Caco-2 (cell line): Measurements from ENCODE around the gene ESRP2. TPM values are rescaled to one million over a fixed set of nuclear protein-coding genes. Genes with fewer than 3 reads are reported as not detected.
A peak's percentile ranks its signal among the peaks of the same experiment; 100 is the strongest.

ENCODE experiments used
- BruUV-seq: library from RNA; stranded (reverse); fragments of 400-500 nt; replicated peaks from 2 replicates; lab custom pipeline; 2021; lab: Mats Ljungman, UMichigan
- CTCF ChIA-PET: fragments of 300-600 bp; sonication (Branson Sonifier 250); formaldehyde crosslinking; loops from one replicate; lab custom pipeline; 2022; ENCODE audit warnings: antibody characterized with exemption; lab: Charles Lee
- POLR2A ChIA-PET: fragments of 300-600 bp; sonication (Branson Sonifier 250); formaldehyde crosslinking; loops from one replicate; lab custom pipeline; 2022; ENCODE audit warnings: antibody characterized with exemption; lab: Charles Lee
- DNase-seq, 2 experiments: peaks; one replicate each; pipeline versions ENCODE4 v3.0.0 to v3.0.0-alpha.2; 2020 to 2022
- H3K27me3 ChIP-seq: replicated peaks from 2 replicates; pipeline ENCODE4 v1.6.0; 2011; ENCODE audit warnings: low read length; ENCODE audit not compliant: control insufficient read depth, insufficient read depth
- H3K36me3 ChIP-seq: 2 replicates; pipeline ENCODE4 v1.5.1; 2011; ENCODE audit warnings: low read length; ENCODE audit not compliant: control insufficient read depth, insufficient read depth
- H3K4me1 ChIP-seq: fragments of 250-450 bp; sonication (Bioruptor Pico); 2 replicates; pipeline ENCODE4 v1.5.1; 2020; ENCODE audit warnings: mild to moderate bottlenecking
- H3K4me3 ChIP-seq: 2 replicates; pipeline ENCODE4 v1.5.1; 2011; ENCODE audit warnings: low read depth, mild to moderate bottlenecking, control low read depth, low read length
- H3K9me3 ChIP-seq: fragments of 250-450 bp; sonication (Bioruptor Pico); 2 replicates; pipeline ENCODE4 v1.5.1; 2020; ENCODE audit warnings: mild to moderate bottlenecking, moderate library complexity
- H3K27ac Mint-ChIP-seq: one replicate; pipeline ENCODE4 v1.8.0; 2022; ENCODE audit warnings: mixed read lengths; ENCODE audit not compliant: unreplicated experiment
- H3K27me3 Mint-ChIP-seq: one replicate; pipeline ENCODE4 v1.8.0; 2022; ENCODE audit warnings: mixed read lengths; ENCODE audit not compliant: insufficient read depth, unreplicated experiment
- H3K36me3 Mint-ChIP-seq: one replicate; pipeline ENCODE4 v1.8.0; 2022; ENCODE audit warnings: mild to moderate bottlenecking, mixed read lengths; ENCODE audit not compliant: insufficient read depth, unreplicated experiment
- H3K4me1 Mint-ChIP-seq: one replicate; pipeline ENCODE4 v1.8.0; 2022; ENCODE audit warnings: low read depth, mixed read lengths; ENCODE audit not compliant: unreplicated experiment
- H3K4me3 Mint-ChIP-seq: one replicate; pipeline ENCODE4 v1.8.0; 2022; ENCODE audit warnings: mild to moderate bottlenecking, moderate library complexity, mixed read lengths; ENCODE audit not compliant: unreplicated experiment
- H3K9me3 Mint-ChIP-seq: one replicate; pipeline ENCODE4 v1.8.0; 2022; ENCODE audit warnings: mixed read lengths; ENCODE audit not compliant: unreplicated experiment
- CTCF ChIP-seq, 2 experiments: fragments of 200-600 bp in 1 of 2; IDR thresholded peaks; 1 replicate in 1 of 2; 2 replicates in 1 of 2; pipeline versions ENCODE4 v1.5.1 to v1.8.0; 2011 to 2022; ENCODE audit warnings: antibody characterized with exemption in 1 of 2, control low read depth in 1 of 2, inconsistent platforms in 1 of 2, low read depth in 1 of 2, low read length in 1 of 2, mild to moderate bottlenecking in 1 of 2, moderate library complexity in 1 of 2; ENCODE audit not compliant: insufficient read depth in 1 of 2, severe bottlenecking in 1 of 2, unreplicated experiment in 1 of 2
- intact Hi-C: fragments of 100-400 bp; cut with micrococcal nuclease; formaldehyde crosslinking; loops from one replicate; pipeline ENCODE4 v1.10.0; 2022; ENCODE audit not compliant: unreplicated experiment
- total RNA-seq: library from RNA; stranded (reverse); gene quantifications from 2 replicates; pipeline ENCODE4 v1.2.3, GENCODE V29; 2022

ESRP2 gene
- total RNA-seq, 1 experiment from 2014 or later, result 110 TPM

GRCh38 chr16:68238029-68238345 is 2.1 kb upstream of the ESRP2 start:
- POLR2A ChIA-PET, result interaction anchor here (0.6 to 3.1 kb wide), 8 partner anchors 20 to 378 kb away, joined by 3 to 59 read pairs (median 10); partner anchors contain the start of genes NFATC3, PRMT7, SLC12A4 and SLC7A6
- no peak for TF ChIP-seq CTCF (IDR thresholded peaks at IDR 0.05; ENCODE audit: insufficient read depth in 1 of 2, low read depth in 1 of 2, low read length in 1 of 2, severe bottlenecking in 1 of 2, unreplicated experiment in 1 of 2)
- peak overlapping the region; percentile 81 for H3K4me3 Mint-ChIP-seq

GRCh38 chr16:68237243-68238028 is 1.5 kb upstream of the ESRP2 start:
- peak overlapping the region; percentile 98 for H3K27ac Mint-ChIP-seq
- ChIA-PET CTCF (interaction anchor here (0.6 to 3.4 kb wide), 7 partner anchors 20 to 354 kb away, joined by 3 to 20 read pairs (median 4); partner anchors contain the start of genes PRMT7, SLC7A6 and SLC7A6OS), POLR2A (interaction anchor here (0.5 to 3.1 kb wide), 11 partner anchors 7 to 391 kb away, joined by 3 to 59 read pairs (median 6); partner anchors contain the start of genes NFATC3, PRMT7, SLC12A4 and SLC7A6)
- H3K4me3 ChIP-seq, result peak overlapping the region; percentile 79
- peak; percentile 100 for DNase-seq
- TF ChIP-seq CTCF (IDR thresholded peaks at IDR 0.05; ENCODE audit: insufficient read depth in 1 of 2, low read depth in 1 of 2, low read length in 1 of 2, severe bottlenecking in 1 of 2, unreplicated experiment in 1 of 2), result no peak
- H3K9me3 Mint-ChIP-seq, result no peaks in the 10 kb centered on the region
- intact Hi-C loops, result loop anchor here (1.0 kb wide), 3 partner anchors 8 to 91 kb away; partner anchors contain the start of gene PLA2G15
- no peaks in the 10 kb centered on the region for H3K27me3 ChIP-seq
- no peaks in the 10 kb centered on the region; the same call in 1 of the 2 replicates for H3K9me3 ChIP-seq
- H3K36me3 ChIP-seq, result no peaks in the 10 kb centered on the region
- BruUV-seq, result no TSS peak
- H3K4me1 ChIP-seq, result peaks cover 18% of the 10 kb centered on the region
- H3K27me3 Mint-ChIP-seq, result no peaks in the 10 kb centered on the region
- H3K36me3 Mint-ChIP-seq, result peaks cover 70% of the 10 kb centered on the region
- H3K4me1 Mint-ChIP-seq, result peaks cover 19% of the 10 kb centered on the region
- H3K4me3 Mint-ChIP-seq, result peak overlapping the region; percentile 81

More at GRCh38 chr16:68238029-68238345, 2.1 kb upstream of the ESRP2 start:
- no TSS peak for BruUV-seq
- Histone ChIP-seq H3K9me3 (no peaks in the 10 kb centered on the region; the same call in 1 of the 2 replicates), H3K4me3 (peak overlapping the region; percentile 52), H3K36me3 (no peaks in the 10 kb centered on the region), H3K27me3 (no peaks in the 10 kb centered on the region), H3K4me1 (peaks cover 18% of the 10 kb centered on the region)
- Mint-ChIP-seq H3K27me3 (no peaks in the 10 kb centered on the region), H3K36me3 (peaks cover 70% of the 10 kb centered on the region), H3K9me3 (no peaks in the 10 kb centered on the region), H3K27ac (peak overlapping the region; percentile 98), H3K4me1 (peaks cover 19% of the 10 kb centered on the region)
- CTCF ChIA-PET, result interaction anchor here (1.0 to 3.4 kb wide), 4 partner anchors 24 to 354 kb away, joined by 3 to 20 read pairs (median 10); partner anchors contain the start of gene SLC7A6
- intact Hi-C loops, result no loop called here
- no peak for DNase-seq

- H3K27ac Mint-ChIP-seq, result peak overlapping the region; percentile 98
- BruUV-seq, result TSS peak; percentile 42
Measured at GRCh38 chr16:68236826-68237242, 907 bp upstream of the ESRP2 start.

More at GRCh38 chr16:68236826-68237242, 907 bp upstream of the ESRP2 start:
- intact Hi-C loops, result loop anchor here (1.0 kb wide), 3 partner anchors 8 to 91 kb away; partner anchors contain the start of gene PLA2G15
- CTCF ChIA-PET, result interaction anchor here (0.6 to 3.4 kb wide), 8 partner anchors 21 to 189 kb away, joined by 3 to 20 read pairs (median 4); partner anchors contain the start of genes PRMT7, SLC7A6 and SLC7A6OS
- Mint-ChIP-seq H3K27me3 (no peaks in the 10 kb centered on the region), H3K9me3 (no peaks in the 10 kb centered on the region), H3K36me3 (peaks cover 73% of the 10 kb centered on the region), H3K4me1 (peaks cover 19% of the 10 kb centered on the region), H3K4me3 (peak overlapping the region; percentile 81)
- DNase-seq, result peak; percentile 47 to 58
- no peaks in the 10 kb centered on the region for H3K27me3 ChIP-seq
- POLR2A ChIA-PET, result interaction anchor here (0.5 to 3.1 kb wide), 17 partner anchors 7 to 579 kb away, joined by 3 to 59 read pairs (median 3); partner anchors contain the start of genes NFATC3, PLA2G15, PRMT7 and RANBP10
- no peaks in the 10 kb centered on the region; the same call in 1 of the 2 replicates for H3K9me3 ChIP-seq
- H3K4me1 ChIP-seq, result peaks cover 18% of the 10 kb centered on the region
- H3K36me3 ChIP-seq, result peaks cover 2% of the 10 kb centered on the region
- no peak for TF ChIP-seq CTCF (IDR thresholded peaks at IDR 0.05; ENCODE audit: insufficient read depth in 1 of 2, low read depth in 1 of 2, low read length in 1 of 2, severe bottlenecking in 1 of 2, unreplicated experiment in 1 of 2)
- H3K4me3 ChIP-seq, result peak overlapping the region; percentile 79
